Measurements from ENCODE around the gene CRAMP1.
"Not testable (repeated sequence)": the region's sequence is repeated elsewhere in the genome, so short reads cannot be mapped to it uniquely, and the experiment has no call there.

CRAMP1 gene

DNA sequence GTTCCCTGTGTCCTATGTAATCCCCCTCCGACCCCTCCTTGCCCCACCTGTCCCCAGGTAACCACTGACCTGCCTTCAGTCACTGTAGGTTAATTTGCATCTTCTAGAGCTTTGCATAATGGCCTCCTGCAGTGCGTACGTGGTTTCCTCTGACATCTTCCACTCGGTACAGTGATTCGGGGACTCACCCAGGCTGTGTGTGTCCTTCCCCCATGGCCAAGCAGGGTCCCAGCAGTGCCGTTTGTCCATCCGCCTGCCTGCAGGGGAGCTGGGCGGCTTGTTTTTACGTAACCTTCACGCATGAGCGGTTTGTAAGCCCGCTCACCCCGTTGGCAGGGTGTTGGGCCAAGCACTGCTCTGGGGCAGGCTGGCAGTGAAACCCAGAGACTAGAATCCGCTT is 101.8 kb downstream of the CRAMP1 start:
- no peak for ATAC-seq
- H3K4me3 Mint-ChIP-seq, result no peak overlapping the region
- H3K9me3 Mint-ChIP-seq, result no peaks in the 10 kb centered on the region
- H3K27ac Mint-ChIP-seq, result peak overlapping the region in 1 of 2 donors; percentile 77
- no peaks in the 10 kb centered on the region for H3K27me3 Mint-ChIP-seq
- H3K4me1 Mint-ChIP-seq, result peaks cover 34% of the 10 kb centered on the region
- no peak for DNase-seq

DNA sequence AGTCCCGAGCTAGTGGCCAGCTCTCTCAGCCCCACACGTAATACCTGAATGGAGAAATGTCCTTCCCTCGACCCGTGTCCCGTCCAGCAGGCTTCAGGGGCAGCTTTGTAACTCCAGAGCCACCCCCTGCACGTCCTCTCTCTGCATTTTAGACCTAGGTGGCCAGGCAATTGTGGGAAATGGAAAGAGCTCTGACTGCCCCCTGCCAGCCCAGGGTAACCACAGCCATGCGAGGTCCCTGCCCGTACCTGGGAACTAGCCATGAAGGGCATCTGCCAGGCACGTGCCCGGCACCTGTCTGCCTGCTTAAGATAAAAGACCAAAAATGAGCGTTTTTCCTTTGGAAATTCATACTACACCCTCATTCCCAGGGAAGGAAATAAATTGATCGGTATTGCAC is 103.1 kb downstream of the CRAMP1 start:
- H3K27me3 Mint-ChIP-seq, result no peaks in the 10 kb centered on the region
- ATAC-seq (no peak), DNase-seq (no peak)
- H3K27ac Mint-ChIP-seq, result no peak overlapping the region
- no peaks in the 10 kb centered on the region for H3K9me3 Mint-ChIP-seq
- peaks cover 43% of the 10 kb centered on the region for H3K4me1 Mint-ChIP-seq
- no peak overlapping the region for H3K4me3 Mint-ChIP-seq

DNA sequence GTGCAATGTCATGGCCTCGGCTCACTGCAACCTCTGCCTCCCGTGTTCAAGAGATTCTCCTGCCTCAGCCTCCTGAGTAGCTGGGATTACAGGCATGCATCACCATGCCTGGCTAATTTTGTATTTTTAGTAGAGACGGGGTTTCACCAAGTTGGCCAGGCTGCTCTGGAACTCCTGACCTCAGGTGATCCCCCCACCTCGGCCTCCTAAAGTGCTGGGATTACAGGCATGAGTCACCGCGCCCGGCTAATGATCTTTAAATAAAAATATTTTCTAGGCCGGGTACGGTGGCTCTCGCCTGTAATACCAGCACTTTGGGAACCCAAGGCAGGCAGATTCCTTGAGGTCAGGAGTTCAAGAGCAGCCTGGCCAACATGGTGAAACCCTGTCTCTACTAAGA is 106.1 kb downstream of the CRAMP1 start:
- not testable (repeated sequence) for H3K27ac Mint-ChIP-seq, DNase-seq, ATAC-seq, H3K27me3 Mint-ChIP-seq, H3K4me3 Mint-ChIP-seq, H3K9me3 Mint-ChIP-seq
- H3K4me1 Mint-ChIP-seq, result peaks cover 44% of the 10 kb centered on the region

DNA sequence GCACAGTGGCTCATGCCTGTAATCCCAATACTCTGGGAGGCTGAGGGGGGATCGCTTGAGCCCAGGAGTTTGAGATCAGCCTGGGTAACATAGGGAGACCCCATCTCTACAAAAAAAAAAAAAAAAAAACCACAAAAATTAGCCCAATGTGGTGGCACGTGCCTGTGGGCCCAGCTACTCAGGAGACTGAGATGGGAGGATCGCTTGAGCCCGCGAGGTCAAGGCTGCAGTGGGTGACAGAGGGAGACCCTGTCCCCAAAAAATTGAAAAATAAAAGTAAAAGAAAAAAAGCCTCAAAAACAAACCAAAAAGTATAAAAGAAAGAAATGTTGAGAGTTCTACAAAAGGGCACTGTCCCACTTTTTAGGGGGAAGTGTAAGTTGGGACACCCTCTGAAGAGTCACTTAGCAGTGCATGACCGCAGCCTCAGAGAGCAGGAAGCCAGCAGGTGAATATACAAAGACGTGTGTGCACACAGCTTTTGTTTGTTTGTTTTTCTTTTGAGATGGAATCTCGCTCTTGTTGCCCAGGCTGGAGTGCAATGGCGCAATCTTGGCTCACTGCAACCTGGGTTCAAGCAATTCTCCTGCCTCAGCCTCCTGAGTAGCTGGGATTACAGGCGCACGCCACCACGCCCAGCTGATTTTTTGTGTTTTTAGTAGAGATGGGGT is 107.5 kb downstream of the CRAMP1 start:
- not testable (repeated sequence) for H3K27me3 Mint-ChIP-seq, H3K9me3 Mint-ChIP-seq, ATAC-seq, DNase-seq, H3K4me3 Mint-ChIP-seq
- peak overlapping the region; percentile 15 to 65 for H3K27ac Mint-ChIP-seq
- H3K4me1 Mint-ChIP-seq, result peaks cover 41% of the 10 kb centered on the region

DNA sequence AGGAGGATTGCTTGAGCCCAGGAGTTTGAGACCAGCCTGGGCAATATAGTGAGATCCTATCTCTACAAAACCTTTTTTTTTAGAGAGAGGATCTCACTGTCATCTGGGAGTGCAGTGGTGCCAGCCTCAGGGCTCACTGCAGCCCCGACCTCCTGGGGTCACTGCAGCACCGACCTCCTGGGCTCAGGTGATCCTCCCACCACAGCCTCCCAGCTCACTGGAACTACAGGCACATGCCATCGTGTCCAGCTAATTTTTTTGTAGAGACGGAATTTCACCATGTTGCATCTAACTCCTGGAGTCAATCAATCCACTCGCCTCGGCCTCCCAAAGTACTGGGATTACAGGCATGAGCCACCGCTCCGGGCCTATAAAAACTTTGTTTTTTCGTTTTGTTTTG is 109.2 kb downstream of the CRAMP1 start:
- H3K27me3 Mint-ChIP-seq, result no peaks in the 10 kb centered on the region
- DNase-seq, result no peak
- peaks cover 41% of the 10 kb centered on the region for H3K4me1 Mint-ChIP-seq
- H3K27ac Mint-ChIP-seq, result no peak overlapping the region
- no peak overlapping the region for H3K4me3 Mint-ChIP-seq
- ATAC-seq, result no peak
- no peaks in the 10 kb centered on the region for H3K9me3 Mint-ChIP-seq

DNA sequence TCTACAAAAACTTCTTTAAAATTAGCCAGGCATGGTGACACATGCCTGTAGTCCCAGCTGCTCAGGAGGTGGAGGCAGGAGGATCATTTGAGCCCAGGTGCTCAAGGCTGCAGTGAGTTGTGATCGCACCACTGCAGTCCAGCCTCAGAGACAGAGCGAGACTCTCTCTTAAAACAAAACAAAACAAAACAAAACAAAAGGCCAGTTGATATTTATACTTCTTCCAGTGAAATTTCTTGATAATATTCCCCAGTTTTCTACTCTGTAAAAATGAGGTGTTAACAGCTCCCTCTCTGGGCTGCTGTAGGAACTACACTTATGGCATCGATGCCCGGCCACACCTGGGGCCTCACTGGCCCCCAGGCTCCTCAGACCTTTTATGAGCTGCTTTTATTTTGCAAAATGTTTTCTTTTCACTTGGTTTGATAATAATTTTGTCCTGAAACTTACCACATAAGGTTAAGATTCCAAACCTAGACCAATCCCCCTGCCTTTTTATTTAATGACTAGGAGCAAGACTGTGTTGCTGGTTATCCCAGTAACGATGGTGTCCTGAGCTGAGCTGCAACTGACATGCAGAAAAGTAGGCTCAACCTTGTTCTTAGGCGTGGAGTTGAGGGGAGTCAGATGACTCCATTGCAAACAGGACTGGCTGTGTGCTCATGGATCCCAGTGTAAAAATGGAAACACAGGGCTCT is 111.4 kb downstream of the CRAMP1 start:
- Mint-ChIP-seq H3K4me1 (peaks cover 41% of the 10 kb centered on the region), H3K27ac (no peak overlapping the region), H3K27me3 (no peaks in the 10 kb centered on the region), H3K4me3 (peak overlapping the region in 1 of 2 donors; percentile 27), H3K9me3 (no peaks in the 10 kb centered on the region)
- DNase-seq, result peak; percentile 32
- ATAC-seq, result no peak

DNA sequence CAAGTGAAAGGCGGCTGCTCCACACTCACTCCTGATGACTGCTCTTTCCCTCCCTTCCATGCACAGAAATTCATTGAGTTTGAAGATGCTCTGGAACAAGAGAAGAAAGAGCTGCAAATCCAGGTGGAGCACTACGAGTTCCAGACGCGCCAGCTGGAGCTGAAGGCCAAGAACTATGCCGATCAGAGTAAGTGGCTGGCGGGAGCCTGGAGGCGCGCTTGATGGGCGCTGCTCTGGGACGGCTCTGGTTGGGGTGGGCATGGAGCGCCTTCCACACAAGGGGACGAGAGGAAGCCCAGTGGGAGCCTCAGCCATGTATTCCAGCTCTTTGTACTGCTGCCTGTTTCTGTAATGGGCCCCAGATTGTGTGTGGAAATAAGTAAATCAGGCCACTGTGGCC is 112.3 kb downstream of the CRAMP1 start:
- H3K27ac Mint-ChIP-seq, result no peak overlapping the region
- no peaks in the 10 kb centered on the region for H3K9me3 Mint-ChIP-seq
- H3K27me3 Mint-ChIP-seq, result no peaks in the 10 kb centered on the region
- DNase-seq (no peak), ATAC-seq (no peak)
- no peak overlapping the region for H3K4me3 Mint-ChIP-seq
- H3K4me1 Mint-ChIP-seq, result peaks cover 32% of the 10 kb centered on the region

DNA sequence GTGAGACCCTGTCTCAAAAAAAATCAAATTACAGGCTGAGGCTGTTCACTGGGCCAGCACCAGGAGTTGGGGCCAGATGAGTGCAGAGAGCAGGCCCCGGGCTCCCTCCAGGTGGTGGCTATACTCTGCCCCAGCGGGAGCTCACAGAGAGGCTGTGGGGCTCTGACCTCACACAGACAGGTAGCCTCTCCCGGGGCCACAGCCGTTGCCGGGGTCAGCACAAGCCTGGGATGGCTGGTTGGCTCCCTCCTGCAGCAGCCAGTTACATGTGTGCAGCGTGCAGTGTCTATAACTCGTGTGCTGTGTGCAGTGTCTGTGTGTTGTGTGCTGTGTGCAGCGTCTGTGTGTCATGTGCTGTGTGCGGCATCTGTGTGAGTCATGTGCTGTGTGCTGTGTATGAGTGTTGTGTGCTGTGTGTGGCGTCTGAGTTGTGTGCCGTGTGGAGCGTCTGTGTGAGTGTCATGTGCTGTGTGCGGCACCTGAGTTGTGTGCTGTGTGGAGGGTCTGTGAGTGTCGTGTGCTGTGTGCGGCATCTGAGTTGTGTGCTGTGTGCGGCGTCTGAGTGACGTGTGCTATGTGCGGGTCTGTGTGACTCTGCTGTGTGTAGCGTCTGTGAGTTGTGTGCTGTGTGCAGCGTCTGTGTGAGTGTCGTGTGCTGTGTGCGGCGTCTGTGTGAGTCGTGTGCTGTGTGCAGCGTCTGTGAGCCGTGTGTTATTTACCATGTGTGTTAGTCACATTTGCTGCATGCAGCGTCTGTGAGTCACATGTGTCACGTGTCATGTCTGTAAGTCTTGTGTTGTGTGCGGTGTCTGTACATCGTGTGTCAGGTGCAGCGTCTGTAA is 114.7 kb downstream of the CRAMP1 start:
- DNase-seq, result no peak
- ATAC-seq, result no peak
- Mint-ChIP-seq H3K4me3 (no peak overlapping the region), H3K27me3 (no peaks in the 10 kb centered on the region), H3K9me3 (no peaks in the 10 kb centered on the region), H3K4me1 (peaks cover 19% of the 10 kb centered on the region), H3K27ac (peak overlapping the region in 1 of 2 donors; percentile 1)

All from stimulated activated naive CD8-positive, alpha-beta T cell treated with anti-CD3 and anti-CD28 coated beads, Interleukin-15, amount 100 ng/mL, for 72 hours (primary cell).